Measurements from ENCODE around the gene AFAP1.

GRCh38 chr4:7924163-7924562 lies 15.5 kb downstream of the AFAP1 start:
- TF ChIP-seq CTCF (IDR thresholded peaks at IDR 0.05; ENCODE audit: extremely low read depth in 1 of 2, insufficient read depth in 1 of 2, low read depth in 1 of 2, low read length in 2 of 2) (no peak), POLR2A (IDR thresholded peaks at IDR 0.05; ENCODE audit: low read depth, low read length) (no peak), POLR2AphosphoS5 (IDR thresholded peaks at IDR 0.05; ENCODE audit: insufficient read depth, low read depth, low read length) (no peak), EZH2 (IDR thresholded peaks at IDR 0.05; ENCODE audit: borderline replicate concordance, low read depth, low read length, severe bottlenecking) (no peak), MAX (IDR thresholded peaks at IDR 0.05; ENCODE audit: insufficient read depth, insufficient read length) (no peak), JUN (IDR thresholded peaks at IDR 0.05; ENCODE audit: borderline replicate concordance, insufficient read depth, insufficient read length, low read depth) (no peak), GATA2 (IDR thresholded peaks at IDR 0.05; ENCODE audit: insufficient read depth, insufficient read length, low read depth, low read length) (no peak), MYC (IDR thresholded peaks at IDR 0.05; ENCODE audit: low read depth, low read length) (no peak)
